Measurements from ENCODE around the gene PNPO.

DNA sequence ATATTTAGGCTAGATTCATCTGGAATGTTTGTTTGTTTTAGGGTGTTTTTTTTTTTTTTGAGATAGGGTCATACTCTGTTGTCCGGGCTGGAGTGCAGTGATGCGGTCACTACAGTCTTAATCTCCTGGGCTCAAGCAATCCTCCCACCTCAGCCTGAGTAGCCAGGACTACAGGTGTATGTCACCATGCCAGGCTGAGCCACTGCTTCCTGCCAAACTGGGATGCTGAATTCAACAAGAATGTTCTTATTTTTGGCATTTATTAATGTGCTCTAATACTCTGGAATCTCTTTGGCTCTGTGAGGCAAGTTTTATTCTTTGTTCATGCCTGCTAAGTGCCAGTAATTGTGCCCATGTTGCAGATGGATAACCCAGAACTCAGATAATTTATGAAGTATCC lies 23.8 kb upstream of the PNPO start:
- TF ChIP-seq CTCF (IDR thresholded peaks at IDR 0.05) (no peak), MAX (IDR thresholded peaks at IDR 0.05; ENCODE audit: low read depth) (no peak), RCOR1 (IDR thresholded peaks at IDR 0.05; ENCODE audit: low read length) (no peak), POLR2AphosphoS5 (IDR thresholded peaks at IDR 0.05; ENCODE audit: low read depth, low read length) (no peak)
